ENCODE measurements around the gene TTC36. TPM values are rescaled to one million over a fixed set of nuclear protein-coding genes. Genes with fewer than 3 reads are reported as not detected.
"Not testable (repeated sequence)": the region's sequence is repeated elsewhere in the genome, so short reads cannot be mapped to it uniquely, and the experiment has no call there.

Gene TTC36
- total and polyA plus RNA-seq, 2 donors (not counting 1 experiment from before 2014, with no cell fraction given), result 0.19 to 0.79 TPM

GRCh38 chr11:118572981-118573550, 45.8 kb downstream of the TTC36 start:
- Histone ChIP-seq H3K9ac (ENCODE audit: low read length) (peak overlapping the region; percentile 99), H2AFZ (ENCODE audit: insufficient read depth, low read depth, low read length, poor library complexity, severe bottlenecking) (peak overlapping the region; percentile 77), H3K4me3 (ENCODE audit: control extremely low read depth in 1 of 5, extremely low read depth in 1 of 5, insufficient read depth in 1 of 5, low read depth in 2 of 5, low read length in 4 of 5) (peak overlapping the region; percentile 76 to 100 (median 99)), H3K36me3 (replicated peaks in 1 of 2; ENCODE audit: control extremely low read depth in 1 of 2, control insufficient read depth in 1 of 2, extremely low read depth in 1 of 2, insufficient read depth in 2 of 2, low read length in 1 of 2) (peaks cover 0 to 4% of the 10 kb centered on the region in 2 experiments), H3K79me2 (ENCODE audit: control insufficient read depth, insufficient read depth, low read length) (peaks cover 84% of the 10 kb centered on the region), H3K27ac (ENCODE audit: low read length in 2 of 2) (peak overlapping the region; percentile 95 to 97), H3K4me2 (replicated peaks; ENCODE audit: low read depth, low read length, poor library complexity, severe bottlenecking) (peak overlapping the region; percentile 87), H3K9me3 (ENCODE audit: control extremely low read depth in 1 of 3, control insufficient read depth in 2 of 3, insufficient read depth in 1 of 3, low read length in 2 of 3) (no peaks in the 10 kb centered on the region), H3K4me1 (ENCODE audit: control insufficient read depth in 2 of 2, insufficient read depth in 2 of 2, low read length in 2 of 2) (peaks cover 19 to 21% of the 10 kb centered on the region in 2 donors), H4K20me1 (ENCODE audit: control insufficient read depth, insufficient read depth, low read length, poor library complexity, severe bottlenecking) (peaks cover 8% of the 10 kb centered on the region), H3K27me3 (replicated peaks in 1 of 4; ENCODE audit: control extremely low read depth in 1 of 4, control insufficient read depth in 3 of 4, insufficient read depth in 4 of 4, low read length in 3 of 4) (no peaks in the 10 kb centered on the region)
- Mint-ChIP-seq H3K27ac (peak overlapping the region; percentile 94), H3K4me1 (peaks cover 48% of the 10 kb centered on the region), H3K9me3 (ENCODE audit: insufficient read depth) (no peaks in the 10 kb centered on the region), H3K27me3 (no peaks in the 10 kb centered on the region), H3K4me3 (peak overlapping the region; percentile 97)
- WGBS (ENCODE audit: insufficient coverage), result 10% methylated on average over 2 of the region's 10 CpGs
- ATAC-seq (ENCODE audit: low read depth) (no peak), DNase-seq (no peak)
- TF ChIP-seq EZH2 (IDR thresholded peaks at IDR 0.05; ENCODE audit: borderline replicate concordance, insufficient read depth, low read depth, low read length, poor library complexity, severe bottlenecking) (no peak), CTCF (IDR thresholded peaks at IDR 0.05) (no peak)
- CTCF ChIA-PET, result interaction anchor here (1.2 kb wide), 1 partner anchor 40 kb away, joined by 7 read pairs; no protein-coding TSS in a partner anchor
- POLR2A ChIA-PET, result interaction anchor here (1.1 to 1.3 kb wide), 2 partner anchors 138 to 495 kb away, joined by 3 read pairs; no protein-coding TSS in a partner anchor
- intact Hi-C loops (cut with micrococcal nuclease), result loop anchor here (1.0 to 5.0 kb wide), 6 partner anchors 38 to 424 kb away; partner anchors contain the start of genes ATP5MG, CENATAC, KMT2A and TMEM25

- Histone ChIP-seq H4K20me1 (ENCODE audit: control insufficient read depth, insufficient read depth, low read length, poor library complexity, severe bottlenecking) (peaks cover 15% of the 10 kb centered on the region), H3K9ac (ENCODE audit: low read length) (no peak overlapping the region), H3K9me3 (ENCODE audit: control extremely low read depth in 1 of 3, control insufficient read depth in 2 of 3, insufficient read depth in 1 of 3, low read length in 2 of 3) (no peaks in the 10 kb centered on the region), H3K27ac (ENCODE audit: low read length in 2 of 2) (no peak overlapping the region), H3K4me1 (ENCODE audit: control insufficient read depth in 2 of 2, insufficient read depth in 2 of 2, low read length in 2 of 2) (peaks cover 19 to 21% of the 10 kb centered on the region in 2 donors), H3K4me2 (replicated peaks; ENCODE audit: low read depth, low read length, poor library complexity, severe bottlenecking) (peak overlapping the region; percentile 16), H2AFZ (ENCODE audit: insufficient read depth, low read depth, low read length, poor library complexity, severe bottlenecking) (no peak overlapping the region), H3K27me3 (replicated peaks in 1 of 4; ENCODE audit: control extremely low read depth in 1 of 4, control insufficient read depth in 3 of 4, insufficient read depth in 4 of 4, low read length in 3 of 4) (no peaks in the 10 kb centered on the region), H3K36me3 (replicated peaks in 1 of 2; ENCODE audit: control extremely low read depth in 1 of 2, control insufficient read depth in 1 of 2, extremely low read depth in 1 of 2, insufficient read depth in 2 of 2, low read length in 1 of 2) (peaks cover 0 to 4% of the 10 kb centered on the region in 2 experiments), H3K4me3 (ENCODE audit: control extremely low read depth in 1 of 5, extremely low read depth in 1 of 5, insufficient read depth in 1 of 5, low read depth in 2 of 5, low read length in 4 of 5) (no peak overlapping the region), H3K79me2 (ENCODE audit: control insufficient read depth, insufficient read depth, low read length) (peaks cover 96% of the 10 kb centered on the region)
- peaks cover 56% of the 10 kb centered on the region for H3K4me1 Mint-ChIP-seq
- no peak overlapping the region for H3K4me3 Mint-ChIP-seq
- H3K27ac Mint-ChIP-seq, result no peak overlapping the region
- intact Hi-C loops (cut with micrococcal nuclease), result loop anchor here (5.0 kb wide), 3 partner anchors 137 to 423 kb away; partner anchors contain the start of genes ATP5MG, CENATAC and KMT2A
- no peak for ATAC-seq (ENCODE audit: low read depth)
- TF ChIP-seq CTCF (IDR thresholded peaks at IDR 0.05) (no peak), EZH2 (IDR thresholded peaks at IDR 0.05; ENCODE audit: borderline replicate concordance, insufficient read depth, low read depth, low read length, poor library complexity, severe bottlenecking) (no peak)
- DNase-seq, result no peak
- no peaks in the 10 kb centered on the region for H3K9me3 Mint-ChIP-seq (ENCODE audit: insufficient read depth)
- ChIA-PET CTCF (no interaction called here), POLR2A (no interaction called here)
- 95% methylated on average over 5 of the region's 7 CpGs for WGBS (ENCODE audit: insufficient coverage)
- no peaks in the 10 kb centered on the region for H3K27me3 Mint-ChIP-seq
Observed at GRCh38 chr11:118574636-118575035, 47.4 kb downstream of the TTC36 start.

GRCh38 chr11:118577995-118578394, 50.7 kb downstream of the TTC36 start:
- Histone ChIP-seq H3K79me2 (ENCODE audit: control insufficient read depth, insufficient read depth, low read length) (peaks cover 91% of the 10 kb centered on the region), H3K36me3 (replicated peaks in 1 of 2; ENCODE audit: control extremely low read depth in 1 of 2, control insufficient read depth in 1 of 2, extremely low read depth in 1 of 2, insufficient read depth in 2 of 2, low read length in 1 of 2) (peaks cover 7 to 19% of the 10 kb centered on the region in 2 experiments), H3K4me1 (ENCODE audit: control insufficient read depth in 2 of 2, insufficient read depth in 2 of 2, low read length in 2 of 2) (peaks cover 13 to 14% of the 10 kb centered on the region in 2 donors), H4K20me1 (ENCODE audit: control insufficient read depth, insufficient read depth, low read length, poor library complexity, severe bottlenecking) (peaks cover 44% of the 10 kb centered on the region)
- CTCF ChIA-PET, result interaction anchor here (1.2 kb wide), 1 partner anchor 11 kb away, joined by 3 read pairs; no protein-coding TSS in a partner anchor
- H3K4me2 ChIP-seq (replicated peaks; ENCODE audit: low read depth, low read length, poor library complexity, severe bottlenecking); H3K9me3 Mint-ChIP-seq (ENCODE audit: insufficient read depth); intact Hi-C loops (cut with micrococcal nuclease); H3K4me3 ChIP-seq (ENCODE audit: control extremely low read depth in 1 of 5, extremely low read depth in 1 of 5, insufficient read depth in 1 of 5, low read depth in 2 of 5, low read length in 4 of 5); H3K27me3 Mint-ChIP-seq; POLR2A ChIA-PET; H3K9ac ChIP-seq (ENCODE audit: low read length); H3K9me3 ChIP-seq (ENCODE audit: control extremely low read depth in 1 of 3, control insufficient read depth in 2 of 3, insufficient read depth in 1 of 3, low read length in 2 of 3); H3K27ac ChIP-seq (ENCODE audit: low read length in 2 of 2); H3K27ac Mint-ChIP-seq; DNase-seq; H2AFZ ChIP-seq (ENCODE audit: insufficient read depth, low read depth, low read length, poor library complexity, severe bottlenecking); ATAC-seq (ENCODE audit: low read depth); H3K27me3 ChIP-seq (replicated peaks in 1 of 4; ENCODE audit: control extremely low read depth in 1 of 4, control insufficient read depth in 3 of 4, insufficient read depth in 4 of 4, low read length in 3 of 4); H3K4me3 Mint-ChIP-seq: not testable (repeated sequence)
- H3K4me1 Mint-ChIP-seq, result peaks cover 48% of the 10 kb centered on the region
